K562 (cell line): Measurements from ENCODE around the gene KIF5C.

Experiments
- ARID3A ChIP-seq: IDR thresholded peaks from 2 replicates; pipeline ENCODE4 v1.6.1; 2012; ENCODE audit warnings: low read depth, low read length, improper control_type of control experiment, borderline replicate concordance
- ARID3B ChIP-seq: fragments of 250-450 bp; sonication (Bioruptor Pico); IDR thresholded peaks from 2 replicates; pipeline ENCODE4 v1.4.0; 2020; ENCODE audit warnings: borderline replicate concordance
- BRCA1 ChIP-seq, 2 experiments: fragments of 450-650 bp in 1 of 2; sonication (generic) in 1 of 2; formaldehyde crosslinking in 1 of 2; IDR thresholded peaks; 2 replicates each; pipeline versions ENCODE4 v1.5.0 to v1.6.1; 2017 to 2020; ENCODE audit warnings: mild to moderate bottlenecking in 1 of 2, missing genetic modification reagents in 1 of 2
- ESRRB ChIP-seq: fragments of 250-450 bp; sonication (Bioruptor Pico); IDR thresholded peaks from 2 replicates; pipeline ENCODE4 v1.5.0; 2020; ENCODE audit warnings: mild to moderate bottlenecking, moderate library complexity, borderline replicate concordance
- MBD1 ChIP-seq: fragments of 250-450 bp; sonication (Bioruptor Pico); IDR thresholded peaks from 2 replicates; pipeline ENCODE4 v1.8.0; 2022; ENCODE audit warnings: inconsistent platforms
- NFIX ChIP-seq: fragments of 250-450 bp; sonication (Bioruptor Pico); IDR thresholded peaks from 2 replicates; pipeline ENCODE4 v1.4.0; 2020; ENCODE audit warnings: low read depth, mild to moderate bottlenecking, moderate library complexity
- POLR2A ChIP-seq: fragments of 450-650 bp; conservative IDR thresholded peaks from 2 replicates; pipeline ENCODE4 v1.6.1; 2016
- RB1 ChIP-seq: fragments of 450-650 bp; IDR thresholded peaks from 2 replicates; pipeline ENCODE4 v1.6.1; 2017; ENCODE audit warnings: low read depth, mild to moderate bottlenecking
- RFX7 ChIP-seq: fragments of 250-450 bp; sonication (Bioruptor Pico); IDR thresholded peaks from 2 replicates; pipeline ENCODE4 v1.5.1; 2021; ENCODE audit warnings: mild to moderate bottlenecking
- SP2 ChIP-seq: IDR thresholded peaks from 2 replicates; pipeline ENCODE4 v1.6.1; 2011; ENCODE audit warnings: mild to moderate bottlenecking, low read depth, low read length, moderate library complexity; ENCODE audit not compliant: poor library complexity, severe bottlenecking; ENCODE audit errors: extremely low read depth

- TF ChIP-seq NFIX (CRISPR knock-in tag) (no peak), POLR2A (no peak), SP2 (no peak), ARID3A (no peak), MBD1 (CRISPR knock-in tag) (no peak), BRCA1 (IDR thresholded peaks at IDR 0.05) (no peak), BRCA1 (CRISPR knock-in tag; IDR thresholded peaks at IDR 0.05) (no peak), RFX7 (CRISPR knock-in tag) (no peak), RB1 (no peak), ESRRB (CRISPR knock-in tag) (no peak), ARID3B (CRISPR knock-in tag) (no peak)
Observed at GRCh38 chr2:148828941-148829340, 46.1 kb upstream of the KIF5C start.
